SK-N-MC (cell line): ENCODE data around the gene TRAF5.
"Not testable (repeated sequence)": the region's sequence is repeated elsewhere in the genome, so short reads cannot be mapped to it uniquely, and the experiment has no call there.

Source experiments
- EZH2 ChIP-seq: fragments of 200-600 bp; sonication (generic); IDR thresholded peaks from one replicate; pipeline ENCODE4 v1.6.1; 2017; ENCODE audit warnings: antibody characterized with exemption
- FOXP2 ChIP-seq: optimal IDR thresholded peaks from 2 replicates; pipeline ENCODE3; 2011; ENCODE audit warnings: mild to moderate bottlenecking, moderate library complexity; ENCODE audit not compliant: insufficient read depth; ENCODE audit errors: extremely low read length, control extremely low read depth
- POLR2AphosphoS5 ChIP-seq: IDR thresholded peaks from 2 replicates; pipeline ENCODE4 v1.6.1; 2012; ENCODE audit warnings: mild to moderate bottlenecking, low read depth, low read length, borderline replicate concordance

DNA sequence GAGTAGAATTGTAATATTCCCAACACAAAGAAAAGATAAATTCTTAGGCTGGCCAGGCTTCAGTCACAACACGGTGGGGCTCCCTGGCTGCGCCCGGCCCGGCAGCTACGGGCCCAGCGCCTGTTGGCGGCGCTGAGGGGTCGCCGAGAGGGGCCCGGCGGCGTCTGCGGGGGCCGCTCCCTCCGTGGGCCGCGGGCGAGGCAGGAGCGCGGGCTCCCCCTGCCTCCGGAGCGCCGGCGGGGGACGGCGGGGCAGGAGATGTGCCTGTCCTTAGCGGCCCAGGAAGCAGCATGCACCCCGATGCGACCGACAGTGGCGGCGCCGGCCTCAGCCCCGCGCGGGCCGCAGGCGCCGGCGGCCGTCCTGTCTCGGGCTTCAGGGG lies 89.6 kb downstream of the TRAF5 start:
- TF ChIP-seq EZH2, POLR2AphosphoS5, FOXP2: not testable (repeated sequence)
